ENCODE data around the gene HOXA5. TPM values are rescaled to one million over a fixed set of nuclear protein-coding genes. Genes with fewer than 3 reads are reported as not detected.
A peak's percentile ranks its signal among the peaks of the same experiment; 100 is the strongest.

Gene HOXA5
- total and polyA plus RNA-seq, 2 of the 8 experiments (the other 6 are each of a cell fraction or from before 2014, with no cell fraction given) = not detected

DNA sequence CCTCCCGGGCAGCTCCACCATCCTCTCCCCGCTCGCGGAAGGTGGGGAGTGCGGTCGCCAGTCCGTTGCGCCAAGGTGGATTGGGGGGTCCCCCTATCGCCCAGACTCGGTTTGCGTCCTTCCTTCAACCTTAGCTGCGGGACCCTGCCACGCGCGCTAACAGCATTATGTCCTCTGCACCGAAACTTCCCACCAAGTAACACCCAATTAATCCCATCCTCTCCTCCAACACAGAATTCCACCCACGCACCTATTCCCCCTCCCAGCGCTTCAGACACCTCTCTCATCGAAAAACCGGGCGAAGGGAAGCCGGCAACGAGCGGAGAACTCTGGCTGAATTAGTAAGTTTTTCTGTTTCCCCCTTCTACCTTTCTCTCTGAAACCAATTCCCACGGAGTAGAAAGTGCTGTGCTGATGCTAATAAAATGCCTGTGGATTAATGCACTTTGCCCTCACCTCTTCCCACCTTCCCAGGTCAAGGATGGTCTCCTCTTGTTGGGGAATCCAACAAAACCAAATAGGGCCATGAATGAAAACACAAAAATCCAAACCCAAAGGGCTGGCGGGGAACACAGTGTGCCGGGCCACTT lies 8.0 kb upstream of the HOXA5 start:
- Histone ChIP-seq H3K4me1 (replicated peaks in 1 of 4; ENCODE audit: control insufficient read depth in 3 of 4, insufficient read depth in 4 of 4, low read length in 3 of 4) (peaks cover 0 to 8% (median 3%) of the 10 kb centered on the region in 4 experiments; a peak in 4 of 7 replicates), H3K18ac (ENCODE audit: extremely low read depth, low read length) (peak overlapping the region; percentile 14; the same call in 1 of the 2 replicates), H2BK12ac (ENCODE audit: low read depth, low read length) (0 out of 2 replicates have a peak overlapping the region, but pooled peaks have one; percentile 80), H3K9ac (replicated peaks in 1 of 4; ENCODE audit: extremely low read depth in 1 of 4, low read depth in 3 of 4, low read length in 3 of 4) (no peak overlapping the region), H3K4ac (replicated peaks; ENCODE audit: insufficient read length, low read depth, low read length) (no peak overlapping the region), H3K79me1 (ENCODE audit: low read depth, low read length) (no peaks in the 10 kb centered on the region), H2BK120ac (replicated peaks; ENCODE audit: low read depth, low read length) (no peak overlapping the region), H3K14ac (ENCODE audit: insufficient read length) (no peak overlapping the region), H4K5ac (ENCODE audit: insufficient read length, low read depth, low read length) (no peak overlapping the region), H2BK20ac (ENCODE audit: low read length) (no peak overlapping the region), H3K79me2 (ENCODE audit: control insufficient read depth in 1 of 2, insufficient read depth in 2 of 2, low read length in 2 of 2) (no peaks in the 10 kb centered on the region), H4K8ac (ENCODE audit: extremely low read depth, insufficient read depth, low read length) (no peak overlapping the region), H4K20me1 (replicated peaks in 1 of 2; ENCODE audit: control insufficient read depth in 1 of 2, insufficient read depth in 2 of 2, low read length in 2 of 2) (peaks cover 30 to 47% of the 10 kb centered on the region in 2 experiments), H2BK15ac (ENCODE audit: low read length) (no peak overlapping the region), H4K91ac (replicated peaks; ENCODE audit: insufficient read length, low read length) (no peak overlapping the region), H3K23ac (ENCODE audit: insufficient read length) (no peak overlapping the region), H3K9me3 (ENCODE audit: insufficient read depth in 2 of 2, low read depth in 1 of 2, low read length in 1 of 2) (peaks cover 0 to 7% of the 10 kb centered on the region in 2 experiments; a peak in 1 of 4 replicates), H3K27me3 (replicated peaks in 1 of 4; ENCODE audit: control insufficient read depth in 3 of 4, extremely low read depth in 1 of 4, insufficient read depth in 3 of 4, low read length in 3 of 4) (peaks cover 97 to 100% (median 100%) of the 10 kb centered on the region in 4 experiments), H3K4me2 (ENCODE audit: insufficient read depth in 1 of 2, low read depth in 2 of 2, low read length in 2 of 2) (peak overlapping the region; percentile 10 to 58; a peak in 3 of 4 replicates), H3K27ac (ENCODE audit: low read depth, low read length) (no peak overlapping the region), H3K4me3 (ENCODE audit: extremely low read depth in 1 of 4, insufficient read depth in 2 of 4, low read depth in 3 of 4, low read length in 4 of 4) (peak overlapping the region in 3 of 4 experiments; percentile 19 to 45 (median 29); a peak in 4 of 8 replicates), H3K23me2 (ENCODE audit: low read depth, low read length) (peaks cover 2% of the 10 kb centered on the region; the same call in 1 of the 2 replicates), H2AFZ (ENCODE audit: low read length) (no peak overlapping the region), H3K36me3 (ENCODE audit: control insufficient read depth in 2 of 4, insufficient read depth in 4 of 4, low read length in 3 of 4) (peaks cover 0 to 9% (median 0%) of the 10 kb centered on the region in 4 experiments; a peak in 1 of 8 replicates), H3K56ac (replicated peaks; ENCODE audit: insufficient read length, low read depth, low read length) (no peak overlapping the region), H2AK5ac (ENCODE audit: low read depth, low read length) (peak overlapping the region; percentile 48; the same call in 1 of the 2 replicates), H2BK5ac (ENCODE audit: low read depth, low read length) (no peak overlapping the region)
- DNase-seq (ENCODE audit: low read depth in 1 of 2, low spot score in 2 of 2) (peak in 1 of 2 experiments; percentile 52), FAIRE-seq (no peak)
- ChIA-PET CTCF (ENCODE audit: partially characterized antibody) (interaction anchor here (0.7 to 12.5 kb wide), 15 partner anchors 8 to 487 kb away, joined by 3 to 123 read pairs (median 4); partner anchors contain the start of genes HOXA1, HOXA5 and HOXA9), POLR2A (ENCODE audit: partially characterized antibody) (interaction anchor here (1.9 kb wide), 1 partner anchor 8 kb away, joined by 5 read pairs; the partner anchor contains the start of gene HOXA5)
- WGBS, 2 experiments (ENCODE audit: extremely low coverage in 1 of 2, insufficient coverage in 1 of 2, insufficient read length in 1 of 2, insufficient replicate concordance in 2 of 2, low coverage in 1 of 2, low lambda C conversion rate in 2 of 2, missing lambda C conversion rate in 1 of 2) = 13% methylated on average over 24 of the region's 27 CpGs; no CpG with 5 or more reads in 1 of the 2 experiments
- TF ChIP-seq ZNF274 (IDR thresholded peaks at IDR 0.05; ENCODE audit: borderline replicate concordance, extremely low read depth, low read length) (no peak), PHF8 (conservative IDR thresholded peaks at IDR 0.05; ENCODE audit: low read depth, low read length) (no peak), KDM5A (IDR thresholded peaks at IDR 0.05; ENCODE audit: low read length) (no peak), JUND (IDR thresholded peaks at IDR 0.05; ENCODE audit: low read length) (no peak), CBX8 (IDR thresholded peaks at IDR 0.05; ENCODE audit: borderline replicate concordance, low read depth, low read length) (peak; percentile 99), CEBPB (IDR thresholded peaks at IDR 0.05; ENCODE audit: low read depth, low read length) (no peak), RNF2 (IDR thresholded peaks at IDR 0.05; ENCODE audit: borderline replicate concordance, low read depth, low read length, missing control alignments, poor library complexity, severe bottlenecking) (peak; percentile 94)
- TF ChIP-seq, protein P1, sequence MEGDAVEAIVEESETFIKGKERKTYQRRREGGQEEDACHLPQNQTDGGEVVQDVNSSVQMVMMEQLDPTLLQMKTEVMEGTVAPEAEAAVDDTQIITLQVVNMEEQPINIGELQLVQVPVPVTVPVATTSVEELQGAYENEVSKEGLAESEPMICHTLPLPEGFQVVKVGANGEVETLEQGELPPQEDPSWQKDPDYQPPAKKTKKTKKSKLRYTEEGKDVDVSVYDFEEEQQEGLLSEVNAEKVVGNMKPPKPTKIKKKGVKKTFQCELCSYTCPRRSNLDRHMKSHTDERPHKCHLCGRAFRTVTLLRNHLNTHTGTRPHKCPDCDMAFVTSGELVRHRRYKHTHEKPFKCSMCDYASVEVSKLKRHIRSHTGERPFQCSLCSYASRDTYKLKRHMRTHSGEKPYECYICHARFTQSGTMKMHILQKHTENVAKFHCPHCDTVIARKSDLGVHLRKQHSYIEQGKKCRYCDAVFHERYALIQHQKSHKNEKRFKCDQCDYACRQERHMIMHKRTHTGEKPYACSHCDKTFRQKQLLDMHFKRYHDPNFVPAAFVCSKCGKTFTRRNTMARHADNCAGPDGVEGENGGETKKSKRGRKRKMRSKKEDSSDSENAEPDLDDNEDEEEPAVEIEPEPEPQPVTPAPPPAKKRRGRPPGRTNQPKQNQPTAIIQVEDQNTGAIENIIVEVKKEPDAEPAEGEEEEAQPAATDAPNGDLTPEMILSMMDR (IDR thresholded peaks at IDR 0.05; ENCODE audit: control extremely low read depth in 1 of 3, insufficient read depth in 1 of 3, low read depth in 1 of 3, low read length in 3 of 3) = peak in 1 of 3 experiments; percentile 5; a peak in 1 of 4 replicates
